Pancreas (tissue), 10 donors: ENCODE measurements around the gene MAPK14. TPM values are rescaled to one million over a fixed set of nuclear protein-coding genes. Genes with fewer than 3 reads are reported as not detected.
"Not testable (repeated sequence)": the region's sequence is repeated elsewhere in the genome, so short reads cannot be mapped to it uniquely, and the experiment has no call there.

Source experiments
- ATAC-seq, 4 donors: fragments of 200-7000 bp; cut with Tn5 transposase; one replicate each; pipeline versions ENCODE4 v1.8.0 to v1.9.1; 2020; ENCODE audit warnings: mild to moderate bottlenecking in 4 of 4, moderate library complexity in 4 of 4
- DNase-seq, 6 donors: peaks; one replicate each; pipeline ENCODE4 v3.0.0-alpha.2; 2020
- FAIRE-seq: peaks from 2 replicates; lab custom pipeline; 2012; peaks lifted over from hg19 to GRCh38; lab: Jason Lieb, UNC
- H3K27ac ChIP-seq, 4 donors: fragments of 200-600 bp; sonication (generic); 1 replicate in 3 of 4; 2 replicates in 1 of 4; pipeline versions ENCODE4 v1.5.0 to v1.8.0; 2020
- H3K27me3 ChIP-seq, 4 donors: fragments of 200-600 bp; one replicate each; pipeline ENCODE4 v1.8.0; 2021
- H3K36me3 ChIP-seq, 3 donors: fragments of 200-600 bp; sonication (generic) in 1 of 3; one replicate each; pipeline versions ENCODE4 v1.5.0 to v1.8.0; 2020 to 2021
- H3K4me1 ChIP-seq, 3 donors: fragments of 200-600 bp; one replicate each; pipeline ENCODE4 v1.8.0; 2021
- H3K4me3 ChIP-seq, 4 donors: fragments of 200-600 bp; sonication (generic) in 2 of 4; one replicate each; pipeline versions ENCODE4 v1.5.0 to v1.8.0; 2020 to 2021
- H3K9me3 ChIP-seq, 4 donors: fragments of 200-600 bp; one replicate each; pipeline ENCODE4 v1.8.0; 2021
- CTCF ChIP-seq, 4 donors: fragments of 200-600 bp; sonication (generic) in 3 of 4; IDR thresholded peaks; one replicate each; pipeline versions ENCODE4 v1.5.0 to v1.8.0; 2021; ENCODE audit warnings: antibody characterized with exemption in 4 of 4
- WGBS, 2 donors: extraction: QIAGEN DNeasy Blood & Tissue Kit; methylation state at CpG; one replicate each; pipeline ENCODE4 v1.1.7; 2013; 5-methylcytosine and 5-hydroxymethylcytosine counted together
- intact Hi-C, 3 donors: fragments of 100-400 bp; cut with DNase I; formaldehyde crosslinking; loops; one replicate each; pipeline versions ENCODE4 v1.11.1 to v1.14.2; 2022
- polyA plus RNA-seq, 2 donors: library from polyadenylated mRNA; stranded (reverse); fragments of 200-250 nt; gene quantifications; one replicate each; pipeline ENCODE4 v1.2.3, GENCODE V29; 2013
- total RNA-seq, 6 donors: library from RNA; stranded (reverse); fragmentation: NEBNext Ultra II Directional in 4 of 6; extraction: Animal tissue kit (Norgen Biotek cat#: 25700) in 4 of 6; gene quantifications; one replicate each; pipeline versions ENCODE4 v1.2.1 to v1.2.4, GENCODE V29; 2021 to 2023
- donor health status: healthy with polysubstance abuse.
- donor health status: DM: no; HTN: no; CAD: no; lungs with moderate emphysema.
- donor health status: DM: no; HTN: no; CAD: no.
- donor health status: control.
- donor health status: control.
- donor health status: Bipolar disorder and iron deficiency.
- donor health status: DM: yes; HTN: yes; CAD: no.
- donor health status: DM: no; HTN: no; CAD: no.
- donor health status: DM: no; HTN: no; CAD: no.
- donor health status: DM: yes; HTN: yes; CAD: no.

The MAPK14 gene
- total RNA-seq (10 to 100 TPM; 13.3 to 29.9 (median 18.7) TPM), polyA plus RNA-seq (10 to 100 TPM in 1 of 2 donors, 1 to 10 TPM in 1; 6.8 to 12.4 TPM)

- Histone ChIP-seq H3K4me3 (peak within 1 kb of the TSS; percentile 92 to 99 (median 98)), H3K36me3 (no peaks in the 10 kb centered on the region), H3K27me3 (no peaks in the 10 kb centered on the region), H3K4me1 (peaks cover 3 to 23% (median 20%) of the 10 kb centered on the region in 3 donors), H3K27ac (peak within 1 kb of the TSS; percentile 88 to 95 (median 93)), H3K9me3 (no peaks in the 10 kb centered on the region)
- intact Hi-C loops: loop anchor here in 2 of 3 donors (2.0 to 10.0 kb wide), 2 partner anchors 67 kb away; no protein-coding TSS in a partner anchor
- peak; percentile 98 to 100 (median 99) for DNase-seq
- 0 to 1% methylated on average over 53 to 62 of the region's 62 CpGs for WGBS, 2 donors
- ATAC-seq: peak; percentile 90 to 94 (median 92)
- TF ChIP-seq CTCF (IDR thresholded peaks at IDR 0.05): peak; percentile 58 to 84 (median 74)
- peak; percentile 81 for FAIRE-seq
Observed at GRCh38 chr6:36027501-36028087, at the start of gene MAPK14. TSS of gene MAPK14 (plus strand) at chr6:36027808. CDS start at chr6:36028158, 350 bp downstream.

- DNase-seq, H3K4me1 ChIP-seq, H3K4me3 ChIP-seq, intact Hi-C loops, H3K27me3 ChIP-seq, H3K36me3 ChIP-seq, ATAC-seq, H3K27ac ChIP-seq, H3K9me3 ChIP-seq, FAIRE-seq: not testable (repeated sequence)
- WGBS, 2 donors: 95 to 98% methylated on average over 1 of the region's 1 CpG
Observed at GRCh38 chr6:35980126-35980525, 47.5 kb upstream of the MAPK14 start.

- no peak overlapping the region for H3K4me3 ChIP-seq
- intact Hi-C loops: no loop called here
- peaks cover 0 to 3% (median 0%) of the 10 kb centered on the region in 4 donors for H3K9me3 ChIP-seq
- H3K36me3 ChIP-seq: no peaks in the 10 kb centered on the region
- TF ChIP-seq CTCF (IDR thresholded peaks at IDR 0.05): no peak
- DNase-seq: no peak
- H3K4me1 ChIP-seq: no peaks in the 10 kb centered on the region
- FAIRE-seq: no peak
- no peaks in the 10 kb centered on the region for H3K27me3 ChIP-seq
- WGBS, 2 donors: 91% methylated on average over 6 of the region's 6 CpGs
- H3K27ac ChIP-seq: no peak overlapping the region
- ATAC-seq: no peak
Observed at GRCh38 chr6:35980991-35981645, 46.5 kb upstream of the MAPK14 start.

GRCh38 chr6:35984701-35985100 is 42.9 kb upstream of the MAPK14 start:
- Histone ChIP-seq H3K27me3 (no peaks in the 10 kb centered on the region), H3K4me3 (no peak overlapping the region), H3K4me1 (no peaks in the 10 kb centered on the region), H3K36me3 (no peaks in the 10 kb centered on the region), H3K9me3 (no peaks in the 10 kb centered on the region), H3K27ac (no peak overlapping the region)
- DNase-seq: no peak
- intact Hi-C loops: no loop called here
- no peak for ATAC-seq
- WGBS, 2 donors: 85 to 88% methylated on average over 4 of the region's 4 CpGs
- FAIRE-seq: no peak
- no peak for TF ChIP-seq CTCF (IDR thresholded peaks at IDR 0.05)

- FAIRE-seq, H3K27ac ChIP-seq, H3K36me3 ChIP-seq, H3K9me3 ChIP-seq, H3K4me3 ChIP-seq, H3K4me1 ChIP-seq, H3K27me3 ChIP-seq, ATAC-seq, intact Hi-C loops, DNase-seq: not testable (repeated sequence)
- 84 to 91% methylated on average over 9 of the region's 9 CpGs for WGBS, 2 donors
Observed at GRCh38 chr6:35988047-35988446, 39.6 kb upstream of the MAPK14 start.

GRCh38 chr6:35993150-35993549 is 34.5 kb upstream of the MAPK14 start:
- 83 to 88% methylated on average over 3 of the region's 3 CpGs for WGBS, 2 donors
- DNase-seq (no peak), ATAC-seq (no peak), FAIRE-seq (no peak)
- H3K27me3 ChIP-seq: no peaks in the 10 kb centered on the region
- intact Hi-C loops: no loop called here
- no peak for TF ChIP-seq CTCF (IDR thresholded peaks at IDR 0.05)
- H3K27ac ChIP-seq: no peak overlapping the region
- H3K9me3 ChIP-seq: no peaks in the 10 kb centered on the region
- H3K4me3 ChIP-seq: no peak overlapping the region
- H3K36me3 ChIP-seq: no peaks in the 10 kb centered on the region
- no peaks in the 10 kb centered on the region for H3K4me1 ChIP-seq
